Central memory CD8-positive, alpha-beta T cell (primary cell): Measurements from ENCODE around the gene RNU6-8.
A peak's percentile ranks its signal among the peaks of the same experiment; 100 is the strongest.

Source experiments
- ATAC-seq: fragments of 150-1000 bp; cut with Tn5 transposase; replicated peaks from 2 replicates; pipeline ENCODE4 v1.10.0; 2022; ENCODE audit warnings: mild to moderate bottlenecking, moderate FRiP score, moderate number of reproducible peaks; ENCODE audit not compliant: poor library complexity, severe bottlenecking; ENCODE audit errors: extremely low read depth
- DNase-seq, 2 donors: peaks; one replicate each; pipeline ENCODE4 v3.0.0; 2021; ENCODE audit warnings: low spot score in 2 of 2
- H3K27ac Mint-ChIP-seq: one replicate; pipeline ENCODE4 v1.8.0; 2022; ENCODE audit warnings: low read depth, mild to moderate bottlenecking, moderate library complexity, mixed read lengths
- H3K27me3 Mint-ChIP-seq: one replicate; pipeline ENCODE4 v1.8.0; 2022; ENCODE audit warnings: mixed read lengths
- H3K36me3 Mint-ChIP-seq: one replicate; pipeline ENCODE4 v1.8.0; 2022; ENCODE audit warnings: mild to moderate bottlenecking, moderate library complexity, mixed read lengths; ENCODE audit not compliant: insufficient read depth
- H3K4me1 Mint-ChIP-seq: one replicate; pipeline ENCODE4 v1.8.0; 2022; ENCODE audit warnings: mixed read lengths
- H3K4me3 Mint-ChIP-seq: one replicate; pipeline ENCODE4 v1.8.0; 2022; ENCODE audit warnings: mild to moderate bottlenecking, moderate library complexity, mixed read lengths
- H3K9me3 Mint-ChIP-seq: one replicate; pipeline ENCODE4 v1.8.0; 2022; ENCODE audit warnings: mixed read lengths

The RNU6-8 gene

DNA sequence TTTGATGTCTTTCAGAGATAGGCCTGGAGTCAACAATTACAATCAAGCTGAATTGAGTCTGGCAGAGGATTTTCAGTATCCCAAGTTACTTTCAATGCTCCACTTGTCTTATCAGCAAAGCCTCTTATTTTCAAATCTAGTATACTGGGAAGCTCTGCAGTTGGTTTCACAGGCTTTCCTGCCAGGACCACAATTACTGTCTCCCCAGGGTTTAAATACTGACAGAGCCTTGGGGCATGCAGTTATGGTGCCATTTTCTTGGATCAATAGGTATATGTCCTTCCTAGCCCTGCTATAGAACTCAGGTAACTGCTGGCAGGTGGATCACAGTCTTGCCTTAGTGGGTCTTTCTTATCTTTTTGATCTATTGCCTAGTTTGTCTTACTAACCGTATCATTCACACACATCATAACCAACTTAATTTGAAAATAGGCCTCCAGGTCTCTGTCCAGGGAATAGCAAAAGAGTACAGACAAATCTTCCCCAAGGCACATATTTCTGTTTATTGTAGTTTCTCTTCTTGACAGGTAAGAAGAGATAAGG, 22.4 kb upstream of the RNU6-8 start:
- Mint-ChIP-seq H3K27ac (no peak overlapping the region), H3K36me3 (peaks cover 2% of the 10 kb centered on the region), H3K27me3 (peaks cover 34% of the 10 kb centered on the region), H3K4me1 (no peaks in the 10 kb centered on the region), H3K4me3 (no peak overlapping the region), H3K9me3 (no peaks in the 10 kb centered on the region)
- DNase-seq = no peak
- no peak for ATAC-seq

DNA sequence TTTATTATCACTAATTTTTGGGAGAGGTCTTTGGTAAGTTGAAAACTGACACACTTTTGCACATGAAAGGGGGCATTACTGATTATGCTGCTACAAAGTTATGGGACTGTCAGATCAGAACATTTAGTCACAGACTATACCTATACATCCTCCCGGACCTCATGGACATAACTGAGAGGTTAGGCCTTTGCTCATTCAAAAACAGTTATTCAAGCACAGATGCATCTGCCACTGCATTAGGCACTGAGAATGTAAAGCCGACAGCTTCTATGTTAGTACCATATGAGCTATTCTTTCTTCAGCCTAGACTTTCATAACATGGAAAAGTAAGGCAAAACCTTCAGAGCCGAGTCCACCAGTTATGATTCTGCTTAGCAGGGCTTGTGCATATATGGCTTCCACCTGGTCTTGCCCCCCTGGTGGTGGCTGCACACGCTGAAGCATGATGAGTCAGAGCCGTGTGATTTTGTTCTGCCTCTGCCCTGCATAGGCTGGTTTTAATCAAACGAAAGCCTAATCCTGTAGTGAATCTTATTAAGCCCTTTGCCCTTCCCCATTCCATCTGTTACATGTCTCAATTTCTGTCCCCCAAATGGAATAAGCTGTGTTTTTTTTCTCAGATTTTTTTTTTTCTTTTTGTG, 21.8 kb upstream of the RNU6-8 start:
- no peaks in the 10 kb centered on the region for H3K4me1 Mint-ChIP-seq
- no peaks in the 10 kb centered on the region for H3K9me3 Mint-ChIP-seq
- DNase-seq = no peak
- H3K36me3 Mint-ChIP-seq = peaks cover 2% of the 10 kb centered on the region
- no peak overlapping the region for H3K4me3 Mint-ChIP-seq
- H3K27me3 Mint-ChIP-seq = peaks cover 34% of the 10 kb centered on the region
- no peak for ATAC-seq
- H3K27ac Mint-ChIP-seq = no peak overlapping the region

DNA sequence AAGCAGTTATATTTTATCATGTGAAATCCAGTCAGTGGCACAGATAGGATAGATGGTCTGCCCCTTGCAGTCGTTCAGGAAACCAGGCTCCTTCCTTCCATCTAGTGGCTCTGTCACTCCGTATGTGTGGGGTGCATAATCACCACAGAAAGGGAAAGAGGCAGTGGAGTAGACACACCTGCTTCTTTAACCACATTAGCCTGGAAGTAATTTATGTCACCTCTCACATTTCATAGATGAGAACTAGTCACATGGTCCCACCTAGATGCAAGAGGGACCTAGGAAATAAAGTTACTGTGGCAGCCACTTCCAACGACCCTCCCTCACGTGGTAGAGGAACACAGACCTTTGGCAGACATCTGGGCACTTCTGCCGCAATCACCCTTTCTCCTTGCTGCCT, 14.2 kb upstream of the RNU6-8 start:
- Mint-ChIP-seq H3K36me3 (peaks cover 2% of the 10 kb centered on the region), H3K27ac (no peak overlapping the region), H3K9me3 (no peaks in the 10 kb centered on the region), H3K27me3 (peaks cover 53% of the 10 kb centered on the region), H3K4me3 (no peak overlapping the region), H3K4me1 (no peaks in the 10 kb centered on the region)
- DNase-seq (no peak), ATAC-seq (no peak)

DNA sequence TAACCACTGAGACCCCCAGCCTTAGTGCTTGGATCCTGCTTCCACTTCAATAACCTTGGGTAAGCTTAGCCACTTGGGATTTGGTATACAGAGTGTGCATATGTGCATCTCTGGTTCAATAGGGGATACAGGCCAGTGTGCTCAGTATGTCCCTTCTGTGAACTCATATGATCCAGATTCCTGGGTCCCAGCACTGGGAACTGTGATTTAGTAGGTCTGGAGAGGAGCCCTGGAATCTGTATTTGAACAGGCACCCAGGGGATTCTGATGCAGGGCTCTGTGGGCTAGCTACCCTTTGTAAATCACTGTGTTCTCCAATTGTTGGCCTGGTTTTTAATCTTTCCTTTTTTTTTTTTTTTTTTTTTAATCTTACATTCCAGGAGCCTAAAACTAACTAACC, 9.8 kb upstream of the RNU6-8 start:
- no peaks in the 10 kb centered on the region for H3K4me1 Mint-ChIP-seq
- peaks cover 55% of the 10 kb centered on the region for H3K27me3 Mint-ChIP-seq
- H3K9me3 Mint-ChIP-seq = no peaks in the 10 kb centered on the region
- H3K27ac Mint-ChIP-seq = no peak overlapping the region
- H3K4me3 Mint-ChIP-seq = no peak overlapping the region
- H3K36me3 Mint-ChIP-seq = no peaks in the 10 kb centered on the region
- ATAC-seq (no peak), DNase-seq (no peak)

DNA sequence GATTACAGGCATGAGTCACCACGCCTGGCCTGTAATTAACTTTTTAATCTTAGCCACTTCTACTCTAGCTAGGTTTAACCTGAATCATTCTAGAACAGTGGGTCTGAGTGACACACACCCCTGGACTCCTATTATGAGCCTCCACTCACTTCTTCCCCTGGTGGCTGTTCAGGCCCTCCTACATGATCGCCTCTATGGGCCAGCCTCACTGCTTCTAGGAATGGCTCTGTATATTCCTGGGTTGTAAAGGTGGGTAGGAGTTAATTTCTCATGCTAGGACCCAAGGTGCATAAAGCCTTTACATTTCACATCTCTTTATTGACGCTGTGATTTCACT, 8.0 kb upstream of the RNU6-8 start:
- H3K4me1 Mint-ChIP-seq = no peaks in the 10 kb centered on the region
- no peak overlapping the region for H3K27ac Mint-ChIP-seq
- peaks cover 49% of the 10 kb centered on the region for H3K27me3 Mint-ChIP-seq
- ATAC-seq = no peak
- H3K4me3 Mint-ChIP-seq = no peak overlapping the region
- H3K36me3 Mint-ChIP-seq = no peaks in the 10 kb centered on the region
- no peaks in the 10 kb centered on the region for H3K9me3 Mint-ChIP-seq
- no peak for DNase-seq

DNA sequence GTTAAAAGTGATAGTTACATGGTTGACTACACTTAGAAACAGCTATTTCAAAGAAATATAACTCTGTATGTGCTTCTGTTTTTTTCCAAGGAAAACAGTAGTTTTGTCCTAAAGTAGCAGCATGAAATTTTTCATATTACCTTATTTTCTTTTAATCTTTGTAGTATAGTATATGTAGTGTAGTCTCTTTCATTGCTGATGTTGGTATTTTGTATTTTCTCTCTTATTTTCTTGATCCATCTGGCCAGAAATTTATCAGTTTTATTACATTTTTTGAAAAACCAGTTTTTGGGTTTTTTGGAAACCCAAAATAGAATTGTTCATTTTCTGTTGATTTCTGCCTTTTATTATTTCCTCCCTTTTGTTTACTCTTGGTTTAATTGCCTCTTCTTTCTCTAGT, 6.4 kb upstream of the RNU6-8 start:
- H3K9me3 Mint-ChIP-seq = no peaks in the 10 kb centered on the region
- no peaks in the 10 kb centered on the region for H3K36me3 Mint-ChIP-seq
- H3K27ac Mint-ChIP-seq = no peak overlapping the region
- H3K4me3 Mint-ChIP-seq = no peak overlapping the region
- peaks cover 49% of the 10 kb centered on the region for H3K27me3 Mint-ChIP-seq
- H3K4me1 Mint-ChIP-seq = peaks cover 1% of the 10 kb centered on the region
- ATAC-seq = no peak
- DNase-seq = no peak

DNA sequence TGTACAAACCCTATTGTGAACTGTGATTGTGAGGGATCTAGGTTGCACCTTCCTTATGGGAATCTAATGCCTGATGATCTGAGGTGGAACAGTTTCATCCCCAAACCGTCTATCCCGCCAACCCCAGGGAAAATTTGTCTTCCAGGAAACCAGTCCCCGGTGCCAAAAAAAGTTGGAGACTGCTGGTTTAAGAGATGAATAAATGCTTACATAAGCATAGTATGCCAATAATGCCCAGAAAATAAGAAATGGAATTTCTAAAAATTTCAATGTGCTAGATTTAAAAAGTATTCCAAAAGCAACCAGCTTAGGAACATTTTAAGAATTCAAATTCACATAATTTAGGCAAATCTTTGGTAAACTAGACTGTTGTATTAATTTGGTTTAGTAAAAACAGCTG, 5.4 kb upstream of the RNU6-8 start:
- Mint-ChIP-seq H3K9me3 (no peaks in the 10 kb centered on the region), H3K36me3 (peaks cover 8% of the 10 kb centered on the region), H3K4me1 (peaks cover 9% of the 10 kb centered on the region), H3K27me3 (peaks cover 46% of the 10 kb centered on the region), H3K27ac (no peak overlapping the region), H3K4me3 (no peak overlapping the region)
- no peak for DNase-seq
- ATAC-seq = no peak

DNA sequence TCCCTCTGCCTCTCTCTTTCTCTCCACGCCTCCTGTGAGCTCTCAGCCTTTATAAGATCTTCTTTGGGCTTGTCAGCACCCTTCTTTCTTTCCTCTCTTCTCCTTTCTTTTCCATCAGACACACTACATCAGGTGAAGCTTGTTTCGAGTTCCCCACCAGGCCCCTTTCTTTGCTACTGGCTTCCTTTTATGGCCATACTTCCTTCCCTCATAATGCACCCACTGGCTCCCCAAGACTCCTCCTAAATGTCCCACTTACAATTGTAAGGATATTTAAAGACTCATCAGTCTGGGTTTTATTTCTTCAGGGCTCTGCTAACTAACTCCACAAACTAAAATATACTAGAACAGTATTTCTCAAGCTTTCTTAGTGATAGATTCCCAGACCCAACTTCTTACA, 3.5 kb upstream of the RNU6-8 start:
- Mint-ChIP-seq H3K4me3 (no peak overlapping the region), H3K36me3 (peaks cover 23% of the 10 kb centered on the region), H3K4me1 (peaks cover 29% of the 10 kb centered on the region), H3K27me3 (peaks cover 38% of the 10 kb centered on the region), H3K9me3 (no peaks in the 10 kb centered on the region), H3K27ac (no peak overlapping the region)
- DNase-seq (no peak), ATAC-seq (no peak)

DNA sequence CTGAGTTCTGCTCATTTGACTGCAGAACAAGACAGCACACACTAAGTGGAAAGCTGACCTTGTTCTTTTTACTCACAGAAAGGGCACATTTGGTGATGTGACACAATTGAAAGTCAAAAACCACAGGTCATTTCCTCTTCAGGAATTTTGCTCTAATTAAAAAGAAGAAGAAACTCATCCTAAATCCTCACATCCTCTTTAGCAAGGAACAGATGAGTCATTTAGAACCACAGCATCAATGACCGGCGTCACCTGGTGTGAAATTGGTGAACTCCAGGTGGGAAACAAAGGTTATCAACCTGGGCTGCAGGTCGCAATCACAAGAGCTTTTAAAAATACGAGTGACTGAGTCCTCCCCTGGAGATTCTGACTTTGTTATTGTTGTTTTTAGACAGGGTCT, 2.9 kb upstream of the RNU6-8 start:
- Mint-ChIP-seq H3K36me3 (peaks cover 26% of the 10 kb centered on the region), H3K9me3 (no peaks in the 10 kb centered on the region), H3K4me3 (no peak overlapping the region), H3K27me3 (peaks cover 33% of the 10 kb centered on the region), H3K4me1 (peaks cover 32% of the 10 kb centered on the region), H3K27ac (no peak overlapping the region)
- no peak for ATAC-seq
- DNase-seq = no peak

DNA sequence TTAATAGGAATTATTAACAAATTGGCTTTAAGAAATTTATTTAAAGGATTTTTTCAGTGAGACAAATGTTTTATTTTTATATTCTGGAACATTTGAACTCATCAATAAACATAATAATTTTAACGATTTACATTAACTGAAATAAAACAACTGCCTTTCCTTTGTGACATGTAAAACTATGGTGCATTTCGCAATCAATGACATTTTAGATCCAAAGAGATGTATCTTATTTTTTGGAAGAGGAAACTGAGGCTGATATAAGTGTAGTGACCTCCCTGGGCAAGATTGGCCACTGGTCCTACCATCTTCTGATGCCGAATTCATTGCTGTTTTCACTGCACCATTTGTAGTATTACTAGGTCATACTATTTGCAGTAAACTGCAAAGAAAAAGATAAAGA, 2.5 kb upstream of the RNU6-8 start:
- peaks cover 29% of the 10 kb centered on the region for H3K36me3 Mint-ChIP-seq
- H3K27me3 Mint-ChIP-seq = peaks cover 29% of the 10 kb centered on the region
- no peaks in the 10 kb centered on the region for H3K9me3 Mint-ChIP-seq
- ATAC-seq = no peak
- no peak overlapping the region for H3K4me3 Mint-ChIP-seq
- H3K27ac Mint-ChIP-seq = no peak overlapping the region
- H3K4me1 Mint-ChIP-seq = peaks cover 32% of the 10 kb centered on the region
- no peak for DNase-seq

DNA sequence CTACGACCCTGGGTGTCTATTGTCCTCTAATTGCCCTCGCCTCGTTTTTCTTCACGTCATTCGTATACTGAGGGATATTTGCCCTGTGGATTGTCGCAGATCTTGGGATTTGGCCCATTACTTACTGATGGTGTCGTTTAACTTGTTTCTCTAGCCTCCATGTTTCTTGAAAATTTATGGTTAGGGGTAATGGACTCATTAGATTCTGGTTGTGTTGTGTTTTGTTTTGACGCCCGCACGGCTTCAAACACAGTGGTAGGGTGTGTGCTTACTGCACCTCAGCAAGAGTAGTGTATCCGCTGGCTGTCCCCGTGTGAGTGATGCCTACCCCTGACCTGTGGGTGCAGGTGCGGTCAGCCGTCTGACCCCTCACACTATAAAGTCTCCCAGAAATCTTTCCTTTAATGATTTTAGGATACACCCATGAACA, 874 bp upstream of the RNU6-8 start:
- no peak for DNase-seq
- ATAC-seq = peak; percentile 21
- H3K9me3 Mint-ChIP-seq = no peaks in the 10 kb centered on the region

DNA sequence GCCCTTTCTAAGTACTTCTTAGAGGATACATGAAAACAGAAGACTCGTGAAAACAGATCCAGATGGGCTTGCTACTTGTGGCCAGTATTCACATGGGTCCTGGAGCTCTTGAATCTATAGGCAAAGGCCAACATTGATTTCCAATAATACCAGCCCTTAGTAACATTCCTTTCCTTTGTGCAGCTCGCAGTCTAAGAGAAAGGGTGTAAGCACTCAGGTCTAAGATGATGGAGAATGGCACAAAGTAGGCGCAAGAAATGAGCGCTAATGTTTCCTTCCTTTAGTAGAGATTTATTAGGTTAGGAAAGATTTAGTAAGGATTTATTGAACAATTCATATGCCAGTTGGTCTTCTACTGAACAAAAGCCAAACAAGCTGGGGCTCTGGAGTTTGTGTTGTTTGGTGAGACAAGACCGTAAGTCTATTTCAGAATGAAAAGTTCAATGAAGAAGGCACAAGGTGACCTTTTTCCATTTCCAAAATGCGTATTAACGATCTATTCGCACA, 525 bp downstream of the RNU6-8 start:
- peak overlapping the region; percentile 97 for H3K27ac Mint-ChIP-seq
- no peaks in the 10 kb centered on the region for H3K27me3 Mint-ChIP-seq
- peak overlapping the region; percentile 84 for H3K4me3 Mint-ChIP-seq
- H3K4me1 Mint-ChIP-seq = peaks cover 32% of the 10 kb centered on the region
- no peaks in the 10 kb centered on the region for H3K9me3 Mint-ChIP-seq
- DNase-seq (no peak), ATAC-seq (no peak)
- H3K36me3 Mint-ChIP-seq = peaks cover 29% of the 10 kb centered on the region

More for the DNA sequence above, 874 bp upstream of the RNU6-8 start:
- Mint-ChIP-seq H3K36me3 (peaks cover 29% of the 10 kb centered on the region), H3K27me3 (peaks cover 13% of the 10 kb centered on the region), H3K4me1 (peaks cover 32% of the 10 kb centered on the region), H3K27ac (peak overlapping the region; percentile 97), H3K4me3 (peak overlapping the region; percentile 84)

DNA sequence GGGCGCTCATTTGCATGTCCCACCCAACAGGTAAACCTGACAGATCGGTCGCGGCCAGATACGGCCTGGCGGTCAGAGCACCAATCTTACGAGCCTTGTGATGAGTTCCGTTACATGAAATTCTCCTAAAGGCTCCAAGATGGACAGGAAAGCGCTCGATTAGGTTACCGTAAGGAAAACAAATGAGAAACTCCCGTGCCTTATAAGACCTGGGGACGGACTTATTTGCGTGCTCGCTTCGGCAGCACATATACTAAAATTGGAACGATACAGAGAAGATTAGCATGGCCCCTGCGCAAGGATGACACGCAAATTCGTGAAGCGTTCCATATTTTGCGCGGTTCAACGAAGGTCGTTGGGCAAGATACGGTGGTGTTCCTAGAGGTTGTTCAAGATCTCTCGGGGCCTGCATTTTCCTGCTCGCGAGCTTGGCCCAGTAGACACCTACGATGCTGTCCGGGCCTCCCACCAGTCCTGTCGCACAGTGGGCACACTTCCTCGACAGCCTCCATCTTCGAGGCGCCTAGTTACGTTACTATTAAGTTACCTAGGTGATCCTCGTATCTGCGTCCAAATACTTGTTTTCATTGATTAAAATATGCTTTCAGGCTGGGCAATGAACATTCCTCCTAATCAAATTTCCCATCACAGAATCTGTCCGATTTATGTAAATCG, 1.1 kb downstream of the RNU6-8 start, which contains the start of gene RNU6-7:
RNU6-7 (plus strand) TSS at position 230 of the 675 bp plus-strand sequence.
- ATAC-seq = no peak
- Mint-ChIP-seq H3K9me3 (no peaks in the 10 kb centered on the region), H3K27me3 (no peaks in the 10 kb centered on the region), H3K4me3 (peak within 1 kb of the TSS; percentile 84), H3K36me3 (peaks cover 29% of the 10 kb centered on the region), H3K27ac (peak within 1 kb of the TSS; percentile 97), H3K4me1 (peaks cover 32% of the 10 kb centered on the region)
- peak; percentile 21 to 45 for DNase-seq
